Heart left ventricle (tissue), 13 donors: ENCODE measurements around the gene GLP1R.

Experiments used
- POLR2A ChIP-seq, 2 donors: fragments of 450-650 bp; IDR thresholded peaks; one replicate each; pipeline ENCODE4 v1.6.1; 2017; ENCODE audit warnings: antibody characterized with exemption in 2 of 2, mild to moderate bottlenecking in 2 of 2, moderate library complexity in 2 of 2
- TF ChIP-seq, protein P1 (sequence below), 12 donors: fragments of 200-600 bp; sonication (generic) in 4 of 12; IDR thresholded peaks; one replicate each; pipeline versions ENCODE4 v1.5.0 to v1.8.0; 2018 to 2022; ENCODE audit warnings: antibody characterized with exemption in 12 of 12, mild to moderate bottlenecking in 5 of 12
- donor health status: ischemic (EF 13 %, LVEDD 7.1; RV severe dilation, severe dysfunction).
- donor health status: DM: no; HTN: yes; CAD: no.
- donor health status: DM: no; HTN: no; CAD: no.
- donor health status: ischemic (EF 25% LVEDD 6.9; RV normal size, moderate dysfunction).
- donor health status: ischemic (EF 25% LVEDD 5.7; RV mildly dilated, moderate dysfunction).
- donor health status: ischemic (EF 35%, LVEDD 5.7; RV mildly dilated, moderate dysfunction).
- donor health status: nonischemic (EF 11% LVEDD 7.7; RV severe dilation, severe dysfunction).
- donor health status: DM: yes; HTN: yes; CAD: no.
- donor health status: PGD.
- donor health status: ischemic (EF 29% LVEDD 5.4; RV normal size, mild dysfunction).
- donor health status: nonischemic (EF 23%, LVEDD 6.1; RV moderate dilation, normal function).

DNA sequence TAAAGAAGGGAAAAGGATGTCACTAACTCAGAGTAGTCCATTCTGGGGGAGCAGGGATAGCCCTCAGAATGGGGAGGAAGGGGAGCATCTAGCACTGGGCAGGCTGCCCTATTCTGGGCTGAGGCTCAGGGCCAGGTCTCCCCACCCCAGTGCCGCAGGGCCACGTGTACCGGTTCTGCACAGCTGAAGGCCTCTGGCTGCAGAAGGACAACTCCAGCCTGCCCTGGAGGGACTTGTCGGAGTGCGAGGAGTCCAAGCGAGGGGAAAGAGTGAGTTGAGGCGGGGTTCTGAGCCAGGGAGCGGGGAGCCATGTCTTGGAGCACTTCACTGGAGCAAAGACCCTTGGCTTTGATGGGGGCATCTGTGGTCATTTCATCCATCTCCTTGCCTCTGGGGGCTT lies 17.0 kb downstream of the GLP1R start:
- TF ChIP-seq, protein P1, sequence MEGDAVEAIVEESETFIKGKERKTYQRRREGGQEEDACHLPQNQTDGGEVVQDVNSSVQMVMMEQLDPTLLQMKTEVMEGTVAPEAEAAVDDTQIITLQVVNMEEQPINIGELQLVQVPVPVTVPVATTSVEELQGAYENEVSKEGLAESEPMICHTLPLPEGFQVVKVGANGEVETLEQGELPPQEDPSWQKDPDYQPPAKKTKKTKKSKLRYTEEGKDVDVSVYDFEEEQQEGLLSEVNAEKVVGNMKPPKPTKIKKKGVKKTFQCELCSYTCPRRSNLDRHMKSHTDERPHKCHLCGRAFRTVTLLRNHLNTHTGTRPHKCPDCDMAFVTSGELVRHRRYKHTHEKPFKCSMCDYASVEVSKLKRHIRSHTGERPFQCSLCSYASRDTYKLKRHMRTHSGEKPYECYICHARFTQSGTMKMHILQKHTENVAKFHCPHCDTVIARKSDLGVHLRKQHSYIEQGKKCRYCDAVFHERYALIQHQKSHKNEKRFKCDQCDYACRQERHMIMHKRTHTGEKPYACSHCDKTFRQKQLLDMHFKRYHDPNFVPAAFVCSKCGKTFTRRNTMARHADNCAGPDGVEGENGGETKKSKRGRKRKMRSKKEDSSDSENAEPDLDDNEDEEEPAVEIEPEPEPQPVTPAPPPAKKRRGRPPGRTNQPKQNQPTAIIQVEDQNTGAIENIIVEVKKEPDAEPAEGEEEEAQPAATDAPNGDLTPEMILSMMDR (IDR thresholded peaks at IDR 0.05): no peak
- no peak for TF ChIP-seq POLR2A (IDR thresholded peaks at IDR 0.05)
